ENCODE data around the gene MGAT3.

- TF ChIP-seq, protein P1, sequence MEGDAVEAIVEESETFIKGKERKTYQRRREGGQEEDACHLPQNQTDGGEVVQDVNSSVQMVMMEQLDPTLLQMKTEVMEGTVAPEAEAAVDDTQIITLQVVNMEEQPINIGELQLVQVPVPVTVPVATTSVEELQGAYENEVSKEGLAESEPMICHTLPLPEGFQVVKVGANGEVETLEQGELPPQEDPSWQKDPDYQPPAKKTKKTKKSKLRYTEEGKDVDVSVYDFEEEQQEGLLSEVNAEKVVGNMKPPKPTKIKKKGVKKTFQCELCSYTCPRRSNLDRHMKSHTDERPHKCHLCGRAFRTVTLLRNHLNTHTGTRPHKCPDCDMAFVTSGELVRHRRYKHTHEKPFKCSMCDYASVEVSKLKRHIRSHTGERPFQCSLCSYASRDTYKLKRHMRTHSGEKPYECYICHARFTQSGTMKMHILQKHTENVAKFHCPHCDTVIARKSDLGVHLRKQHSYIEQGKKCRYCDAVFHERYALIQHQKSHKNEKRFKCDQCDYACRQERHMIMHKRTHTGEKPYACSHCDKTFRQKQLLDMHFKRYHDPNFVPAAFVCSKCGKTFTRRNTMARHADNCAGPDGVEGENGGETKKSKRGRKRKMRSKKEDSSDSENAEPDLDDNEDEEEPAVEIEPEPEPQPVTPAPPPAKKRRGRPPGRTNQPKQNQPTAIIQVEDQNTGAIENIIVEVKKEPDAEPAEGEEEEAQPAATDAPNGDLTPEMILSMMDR (IDR thresholded peaks at IDR 0.05) = no peak
- TF ChIP-seq EZH2 (IDR thresholded peaks at IDR 0.05; ENCODE audit: borderline replicate concordance, insufficient read depth, low read depth, low read length, poor library complexity, severe bottlenecking) = no peak
These were observed 46.5 kb upstream of the MGAT3 start for GRCh38 chr22:39410264-39410663.
